Hepatocyte (in vitro differentiated cells): ENCODE data around the gene DIP2C. TPM values are rescaled to one million over a fixed set of nuclear protein-coding genes. Genes with fewer than 3 reads are reported as not detected.

Source experiments
- DNase-seq: peaks from one replicate; pipeline ENCODE4 v3.0.0-alpha.2; 2016; ENCODE audit warnings: low spot score
- H2AFZ ChIP-seq: fragments of 200-600 bp; sonication (generic); 2 replicates; pipeline ENCODE4 v1.6.0; 2016; ENCODE audit warnings: antibody characterized with exemption, mild to moderate bottlenecking
- H3K27ac ChIP-seq: fragments of 200-600 bp; sonication (generic); 2 replicates; pipeline ENCODE4 v1.5.1; 2016; ENCODE audit warnings: mild to moderate bottlenecking
- H3K27me3 ChIP-seq: fragments of 200-600 bp; sonication (generic); 2 replicates; pipeline ENCODE4 v1.6.1; 2016
- H3K36me3 ChIP-seq: fragments of 200-600 bp; sonication (generic); replicated peaks from 2 replicates; pipeline ENCODE4 v1.5.1; 2016; ENCODE audit warnings: low read depth; ENCODE audit not compliant: insufficient read depth
- H3K4me1 ChIP-seq: fragments of 200-600 bp; sonication (generic); 2 replicates; pipeline ENCODE4 v1.5.1; 2016; ENCODE audit warnings: mild to moderate bottlenecking, moderate library complexity; ENCODE audit not compliant: insufficient read depth
- H3K4me2 ChIP-seq: fragments of 200-600 bp; sonication (generic); 2 replicates; pipeline ENCODE4 v1.6.0; 2016
- H3K4me3 ChIP-seq: fragments of 200-600 bp; sonication (generic); 2 replicates; pipeline ENCODE4 v1.5.1; 2016; ENCODE audit warnings: mild to moderate bottlenecking
- H3K79me2 ChIP-seq: fragments of 200-600 bp; sonication (generic); 2 replicates; pipeline ENCODE4 v1.6.0; 2017; ENCODE audit warnings: mild to moderate bottlenecking
- H3K9me2 ChIP-seq: fragments of 200-600 bp; sonication (generic); replicated peaks from 2 replicates; pipeline ENCODE4 v1.6.0; 2017; ENCODE audit warnings: mild to moderate bottlenecking; ENCODE audit not compliant: insufficient read depth
- H3K9me3 ChIP-seq: fragments of 200-600 bp; sonication (generic); 2 replicates; pipeline ENCODE4 v1.5.1; 2016; ENCODE audit warnings: low read depth, mild to moderate bottlenecking
- H4K20me1 ChIP-seq: fragments of 200-600 bp; sonication (generic); 2 replicates; pipeline ENCODE4 v1.6.0; 2016; ENCODE audit warnings: mild to moderate bottlenecking; ENCODE audit not compliant: insufficient read depth, poor library complexity, severe bottlenecking
- CTCF ChIP-seq: fragments of 200-600 bp; sonication (generic); IDR thresholded peaks from 2 replicates; pipeline ENCODE4 v1.5.1; 2016; ENCODE audit warnings: antibody characterized with exemption, mild to moderate bottlenecking; ENCODE audit not compliant: poor library complexity
- EZH2 ChIP-seq: fragments of 200-600 bp; sonication (generic); IDR thresholded peaks from 2 replicates; pipeline ENCODE4 v1.6.1; 2016; ENCODE audit warnings: antibody characterized with exemption, mild to moderate bottlenecking, borderline replicate concordance
- EZH2phosphoT487 ChIP-seq: fragments of 200-600 bp; sonication (generic); IDR thresholded peaks from one replicate; pipeline ENCODE4 v1.6.1; 2018; ENCODE audit warnings: antibody characterized with exemption, mild to moderate bottlenecking, low read depth, moderate library complexity; ENCODE audit not compliant: unreplicated experiment, severe bottlenecking
- WGBS: methylation state at CpG from one replicate; pipeline ENCODE4 v1.1.6; 2016; ENCODE audit warnings: low lambda C conversion rate; ENCODE audit errors: missing lambda C conversion rate; 5-methylcytosine and 5-hydroxymethylcytosine counted together
- polyA plus RNA-seq: library from polyadenylated mRNA; unstranded; fragments of >200 nt; fragmentation: Nextera tagmentation; extraction: Ambion mirVana; gene quantifications from 2 replicates; pipeline ENCODE4 v1.2.1, GENCODE V29; 2016
- total RNA-seq: library from RNA; depleted of rRNA; stranded (reverse); fragments of >200 nt; gene quantifications from 2 replicates; pipeline ENCODE4 v1.2.3, GENCODE V29; 2014

DIP2C gene
- total and polyA plus RNA-seq, 2 experiments from 2014 or later: 11.1 to 12.8 TPM

GRCh38 chr10:404991-405390 lies 284.5 kb downstream of the DIP2C start:
- H3K36me3 ChIP-seq: no peaks in the 10 kb centered on the region
- H3K4me1 ChIP-seq: peaks cover 9% of the 10 kb centered on the region
- H2AFZ ChIP-seq: no peak overlapping the region
- H4K20me1 ChIP-seq: no peaks in the 10 kb centered on the region
- no peaks in the 10 kb centered on the region for H3K9me3 ChIP-seq
- TF ChIP-seq EZH2phosphoT487 (no peak), EZH2 (no peak), CTCF (no peak)
- H3K4me2 ChIP-seq: no peak overlapping the region
- H3K27me3 ChIP-seq: no peaks in the 10 kb centered on the region
- no peaks in the 10 kb centered on the region for H3K9me2 ChIP-seq
- 87% methylated on average over 9 of the region's 9 CpGs for WGBS
- H3K27ac ChIP-seq: peak overlapping the region; percentile 62
- no peak overlapping the region for H3K4me3 ChIP-seq
- peak; percentile 26 for DNase-seq
- no peaks in the 10 kb centered on the region for H3K79me2 ChIP-seq

- WGBS: 70% methylated on average over 4 of the region's 4 CpGs
Observed at GRCh38 chr10:404346-404745, 285.1 kb downstream of the DIP2C start.

GRCh38 chr10:398954-399353 lies 290.5 kb downstream of the DIP2C start:
- no peaks in the 10 kb centered on the region for H3K36me3 ChIP-seq
- no peaks in the 10 kb centered on the region for H3K9me2 ChIP-seq
- H3K27me3 ChIP-seq: no peaks in the 10 kb centered on the region
- H3K4me1 ChIP-seq: no peaks in the 10 kb centered on the region
- no peaks in the 10 kb centered on the region for H3K9me3 ChIP-seq
- H3K27ac ChIP-seq: no peak overlapping the region
- no peak overlapping the region for H3K4me3 ChIP-seq
- DNase-seq: no peak
- no peaks in the 10 kb centered on the region for H3K79me2 ChIP-seq
- H2AFZ ChIP-seq: no peak overlapping the region
- WGBS: 93% methylated on average over 22 of the region's 22 CpGs
- TF ChIP-seq EZH2phosphoT487 (no peak), CTCF (no peak), EZH2 (no peak)
- H4K20me1 ChIP-seq: no peaks in the 10 kb centered on the region
- no peak overlapping the region for H3K4me2 ChIP-seq

More at GRCh38 chr10:404346-404745, 285.1 kb downstream of the DIP2C start:
- no peaks in the 10 kb centered on the region for H3K9me3 ChIP-seq
- no peak overlapping the region for H2AFZ ChIP-seq
- H3K4me2 ChIP-seq: no peak overlapping the region
- no peak overlapping the region for H3K4me3 ChIP-seq
- no peaks in the 10 kb centered on the region for H3K79me2 ChIP-seq
- peaks cover 8% of the 10 kb centered on the region for H3K4me1 ChIP-seq
- no peaks in the 10 kb centered on the region for H3K27me3 ChIP-seq
- no peak for TF ChIP-seq CTCF
- TF ChIP-seq EZH2phosphoT487: no peak
- TF ChIP-seq EZH2: no peak
- no peaks in the 10 kb centered on the region for H4K20me1 ChIP-seq
- DNase-seq: peak; percentile 42
- no peaks in the 10 kb centered on the region for H3K9me2 ChIP-seq
- H3K27ac ChIP-seq: peak overlapping the region; percentile 62
- no peaks in the 10 kb centered on the region for H3K36me3 ChIP-seq
